ENCODE measurements around the gene LOX.

Gene LOX

DNA sequence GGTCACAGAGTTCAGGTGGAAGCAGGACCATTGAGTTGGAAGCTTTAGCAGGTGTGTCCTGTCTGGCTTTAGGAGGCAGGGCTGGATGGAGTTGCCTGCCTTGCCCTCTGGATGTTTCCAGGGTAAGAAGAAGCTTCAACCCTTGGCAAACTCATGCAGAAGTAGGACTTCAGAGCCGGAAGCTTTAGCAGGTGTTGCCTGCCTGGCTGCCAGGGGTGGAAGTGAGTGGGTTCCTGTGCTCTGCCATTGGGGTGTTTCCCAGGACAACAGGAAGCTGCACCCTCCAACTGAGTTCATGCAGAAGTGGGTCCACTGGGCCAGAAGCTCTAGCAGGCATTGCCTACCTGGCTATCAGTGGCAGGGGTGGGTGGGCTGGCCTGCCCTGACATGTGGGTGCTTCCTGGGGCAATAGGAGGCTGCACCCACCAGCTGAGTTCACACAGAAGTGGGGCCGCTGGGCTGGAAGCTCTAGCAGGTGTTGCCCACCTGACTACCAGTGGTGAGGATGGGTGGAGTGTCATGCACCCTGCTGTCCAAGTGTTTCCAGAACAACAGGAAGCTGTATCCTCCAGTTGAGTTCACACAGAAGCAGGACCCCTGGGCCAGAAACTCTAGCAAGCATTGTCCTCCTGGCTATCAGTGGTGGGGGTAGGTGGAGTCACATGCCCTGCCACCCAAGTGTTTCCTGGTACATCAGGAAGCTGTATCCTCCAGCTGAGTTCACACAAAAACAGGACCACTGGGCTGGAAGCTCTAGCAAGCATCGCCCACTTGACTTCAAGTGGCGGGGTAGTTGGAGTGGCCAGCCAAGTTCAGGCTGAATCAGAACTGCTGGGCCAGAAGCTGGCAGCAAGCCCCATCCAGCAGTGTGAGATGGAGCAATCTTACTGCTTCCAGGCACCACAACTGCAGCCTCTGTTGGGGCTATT, 24.6 kb downstream of the LOX start:
- DNase-seq (ENCODE audit: low read depth), result peak; percentile 55

DNA sequence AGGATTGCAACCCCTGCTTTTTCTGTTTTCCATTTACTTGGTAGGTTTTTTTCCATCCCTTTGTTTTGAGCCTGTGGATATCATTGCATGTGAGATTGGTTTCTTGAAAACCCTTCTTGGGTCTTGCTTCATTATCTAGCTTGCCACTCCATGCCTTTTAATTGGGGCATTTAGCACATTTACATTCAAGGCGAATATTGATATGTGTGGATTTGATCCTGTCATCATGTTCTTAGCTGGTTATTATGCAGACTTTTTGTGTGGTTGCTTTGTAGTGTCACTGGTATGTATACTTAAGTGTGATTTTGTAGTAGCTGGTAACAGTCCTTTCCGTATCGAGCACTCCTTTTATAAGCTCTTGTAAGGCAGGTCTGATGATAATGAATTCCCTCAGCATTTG, 26.5 kb downstream of the LOX start:
- DNase-seq (ENCODE audit: low read depth), result no peak

DNA sequence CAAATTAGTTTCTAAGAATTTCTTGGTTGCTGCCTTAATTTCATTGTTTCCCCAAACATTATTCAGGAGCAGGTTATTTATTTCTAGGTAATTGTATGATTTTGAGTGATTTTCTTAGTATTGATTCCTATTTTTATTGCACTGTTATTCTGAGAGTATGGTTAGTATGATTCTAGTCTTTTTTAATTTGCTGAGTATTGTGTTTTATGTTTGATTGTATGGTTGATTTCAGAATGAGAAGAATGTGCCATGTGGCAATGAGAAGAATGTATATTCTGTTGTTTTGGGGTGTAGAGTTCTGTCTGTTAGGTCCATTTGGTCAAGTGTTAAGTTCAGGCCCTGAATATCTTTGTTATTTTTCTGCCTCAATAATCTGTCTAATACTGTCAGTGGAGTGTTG, 27.1 kb downstream of the LOX start:
- DNase-seq (ENCODE audit: low read depth), result no peak

DNA sequence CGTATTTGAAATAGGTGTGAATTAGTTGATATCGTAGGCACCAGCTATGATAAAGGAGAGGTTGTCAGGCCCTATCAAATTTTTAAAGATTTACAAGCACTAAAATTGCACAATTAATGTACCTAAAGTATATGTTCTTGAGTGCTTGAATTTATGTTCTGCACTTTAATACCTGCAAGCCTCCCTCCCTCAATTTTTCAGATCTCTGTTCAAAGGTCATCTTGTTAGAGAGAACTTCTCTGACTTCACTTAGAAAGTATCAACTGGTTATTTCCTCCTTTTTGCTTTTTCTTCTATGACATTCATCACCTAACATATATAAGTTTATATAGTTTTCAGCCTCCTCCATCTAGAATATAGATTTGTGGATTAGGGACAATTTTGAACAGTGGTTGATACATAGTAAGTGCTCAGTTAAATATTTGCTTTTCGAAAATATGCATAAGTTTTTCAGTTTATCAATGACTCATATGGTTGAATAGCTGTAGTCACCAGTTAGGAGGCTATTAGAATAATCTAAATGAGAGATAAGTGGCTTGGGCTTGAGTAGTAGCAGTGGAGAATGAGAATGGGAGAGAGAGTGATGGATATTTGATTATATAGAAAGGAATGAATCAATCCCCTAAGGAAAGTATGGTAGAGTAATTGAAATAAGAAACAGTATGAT, 37.3 kb downstream of the LOX start:
- no peak for DNase-seq (ENCODE audit: low read depth)

DNA sequence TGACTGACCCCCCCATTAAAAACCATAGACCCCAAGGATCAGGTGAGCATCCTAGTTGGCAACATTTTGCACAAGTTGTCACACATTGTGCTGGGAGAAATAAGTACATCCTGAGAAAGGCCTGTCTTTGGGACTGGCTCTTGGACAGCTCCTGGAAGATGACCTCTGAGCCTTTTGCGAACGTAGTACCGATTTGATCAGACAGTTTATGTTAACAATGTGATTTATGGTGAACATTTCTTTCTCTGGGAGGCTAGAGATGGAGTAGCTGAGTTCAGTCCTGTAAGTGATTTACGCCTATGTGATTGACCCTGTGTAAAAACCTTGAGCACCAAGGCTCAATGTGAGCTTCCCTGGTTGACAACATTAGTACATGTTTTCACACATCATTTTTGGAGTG, 41.7 kb downstream of the LOX start:
- DNase-seq (ENCODE audit: low read depth), result peak; percentile 59

DNA sequence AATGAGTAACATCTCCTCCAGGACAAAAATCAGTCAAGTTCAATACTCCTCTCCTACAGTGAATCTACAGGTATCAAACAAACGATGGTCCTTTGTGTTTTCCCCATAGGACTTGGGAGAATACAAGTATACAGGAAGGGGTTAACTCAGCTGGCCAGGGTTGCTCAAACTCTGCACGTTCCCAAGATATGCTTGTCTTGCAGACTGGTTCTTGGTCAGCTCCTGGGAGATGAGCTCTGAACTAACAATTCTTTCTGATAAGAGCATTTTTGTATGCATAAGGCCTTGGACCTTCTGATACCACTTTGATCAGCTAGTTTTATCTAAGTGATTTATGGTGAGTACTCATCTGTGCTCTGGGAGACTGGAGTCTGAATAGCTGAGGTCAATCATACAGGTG, 42.1 kb downstream of the LOX start:
- peak; percentile 86 for DNase-seq (ENCODE audit: low read depth)

DNA sequence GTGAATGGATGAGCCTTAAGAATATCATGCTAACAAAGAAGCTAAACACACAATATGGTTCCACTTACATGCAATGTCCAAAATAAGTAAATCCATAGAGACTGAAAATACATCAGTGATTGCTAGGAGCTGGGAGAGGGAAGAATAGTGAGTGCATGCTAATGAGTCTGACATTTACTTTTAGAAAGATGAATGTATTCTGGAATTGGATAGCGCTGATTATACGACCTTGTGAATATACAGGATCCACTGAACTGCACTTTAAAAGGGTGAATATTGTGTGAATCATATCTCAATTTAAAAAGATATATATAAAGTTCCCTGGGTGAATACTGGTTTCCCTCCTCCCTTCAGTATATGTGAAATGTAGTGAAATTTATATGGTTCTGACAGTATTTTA, 46.2 kb downstream of the LOX start:
- DNase-seq (ENCODE audit: low read depth), result no peak

DNA sequence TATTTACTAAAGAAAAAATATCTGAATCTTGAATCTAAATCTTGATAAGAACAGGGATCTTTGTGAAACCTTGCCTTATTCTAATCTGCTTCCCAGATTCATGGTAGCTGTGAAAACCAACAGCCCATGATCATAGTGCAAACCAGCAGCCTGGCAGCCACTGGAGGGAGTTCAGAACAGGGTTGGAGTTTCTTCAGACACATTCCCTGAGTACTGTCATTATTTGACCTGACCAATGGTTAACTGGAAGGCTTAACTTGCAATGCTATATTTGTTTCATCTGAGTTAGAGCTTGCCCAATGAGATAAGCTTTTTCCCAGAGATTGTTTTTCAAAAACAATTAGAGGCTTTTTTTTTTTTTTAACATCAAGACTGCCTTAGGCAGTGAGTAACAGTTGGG, 47.8 kb downstream of the LOX start:
- peak; percentile 83 for DNase-seq (ENCODE audit: low read depth)

DNA sequence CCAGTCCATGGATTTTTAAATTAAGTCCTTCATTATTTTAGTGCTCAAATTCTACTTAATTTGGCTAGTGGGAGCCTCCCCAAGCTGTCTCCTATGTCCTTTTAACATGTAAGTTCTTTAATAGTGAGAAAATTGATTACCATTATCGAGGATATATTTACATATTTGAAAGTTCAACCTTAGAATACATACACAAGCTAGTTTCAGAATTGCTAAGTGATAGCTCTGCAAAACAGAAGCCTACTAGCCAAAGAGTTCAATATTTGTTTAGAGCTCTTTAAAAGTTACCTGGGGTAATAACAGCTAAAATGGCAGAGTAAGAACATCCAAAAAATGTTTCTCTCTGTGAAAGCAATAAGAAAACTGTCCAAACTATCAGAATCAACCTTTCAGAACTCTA, 48.2 kb downstream of the LOX start:
- no peak for DNase-seq (ENCODE audit: low read depth)

DNA sequence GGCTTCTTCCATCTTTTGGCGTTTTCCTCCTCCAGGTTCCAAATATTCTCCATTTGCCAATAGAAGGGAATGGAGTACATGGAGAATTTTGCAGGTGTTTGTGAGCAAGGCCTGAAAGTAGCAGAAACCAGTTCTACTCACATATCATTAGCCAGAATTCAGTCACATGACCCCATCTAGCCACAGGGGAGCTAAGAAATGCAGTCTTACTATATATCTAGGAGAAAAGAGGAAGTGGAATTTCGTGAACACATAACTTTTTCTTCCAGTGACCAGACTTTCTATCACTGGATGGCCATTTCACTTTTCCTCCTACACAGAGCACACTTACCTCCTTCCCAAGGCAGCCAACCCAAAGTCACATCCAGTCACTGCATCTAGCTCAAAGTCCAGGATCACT, 55.1 kb downstream of the LOX start:
- no peak for DNase-seq (ENCODE audit: low read depth)

DNA sequence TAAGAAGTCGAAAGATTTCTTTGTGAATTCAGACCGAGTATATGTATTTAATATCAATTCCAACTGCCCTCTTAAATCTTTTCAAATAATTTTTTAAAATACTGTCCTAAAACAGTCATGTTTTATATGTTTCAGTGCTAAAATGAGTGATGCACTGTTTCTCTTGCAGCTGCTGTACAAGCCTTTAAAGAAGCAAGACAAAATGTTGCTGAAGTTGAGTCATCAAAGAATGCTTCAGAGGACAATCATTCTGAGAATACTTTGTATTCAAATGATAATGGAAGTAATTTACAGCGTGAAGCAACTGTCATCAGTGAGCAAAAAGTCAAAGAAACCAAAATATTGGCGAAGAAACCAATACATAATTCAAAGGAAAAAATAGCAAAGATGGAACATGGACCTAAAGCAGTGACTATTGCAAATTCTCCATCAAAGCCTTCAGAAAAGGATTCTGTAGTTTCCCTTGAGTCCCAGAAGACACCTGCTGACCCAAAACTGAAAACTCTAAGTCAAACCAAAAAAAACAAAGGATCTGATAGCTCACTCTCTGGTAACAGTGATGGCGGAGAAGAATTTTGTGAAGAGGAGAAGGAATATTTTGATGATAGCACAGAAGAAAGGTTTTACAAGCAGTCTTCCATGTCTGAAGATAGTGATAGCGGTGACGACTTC, 58.0 kb downstream of the LOX start:
- DNase-seq (ENCODE audit: low read depth), result peak; percentile 19

DNA sequence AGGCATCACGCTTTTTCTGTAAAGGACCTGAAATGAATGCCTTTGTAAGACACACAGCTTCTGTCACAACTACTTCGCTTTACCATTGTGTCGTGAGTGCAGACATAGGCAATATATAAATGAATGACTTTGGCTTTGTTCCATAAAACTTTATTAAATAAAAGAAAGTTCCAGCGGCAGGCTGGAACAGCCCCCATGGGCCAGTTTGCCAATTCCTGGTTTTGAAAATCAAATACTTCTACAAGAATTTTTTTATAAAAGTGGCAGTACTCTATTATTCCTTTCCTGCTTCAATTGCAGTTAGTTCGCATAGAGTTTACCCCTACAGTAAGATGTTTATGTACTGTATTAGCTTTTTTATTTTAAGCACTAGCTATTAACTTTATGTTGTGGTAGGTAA, 62.6 kb downstream of the LOX start:
- DNase-seq (ENCODE audit: low read depth), result no peak

DNA sequence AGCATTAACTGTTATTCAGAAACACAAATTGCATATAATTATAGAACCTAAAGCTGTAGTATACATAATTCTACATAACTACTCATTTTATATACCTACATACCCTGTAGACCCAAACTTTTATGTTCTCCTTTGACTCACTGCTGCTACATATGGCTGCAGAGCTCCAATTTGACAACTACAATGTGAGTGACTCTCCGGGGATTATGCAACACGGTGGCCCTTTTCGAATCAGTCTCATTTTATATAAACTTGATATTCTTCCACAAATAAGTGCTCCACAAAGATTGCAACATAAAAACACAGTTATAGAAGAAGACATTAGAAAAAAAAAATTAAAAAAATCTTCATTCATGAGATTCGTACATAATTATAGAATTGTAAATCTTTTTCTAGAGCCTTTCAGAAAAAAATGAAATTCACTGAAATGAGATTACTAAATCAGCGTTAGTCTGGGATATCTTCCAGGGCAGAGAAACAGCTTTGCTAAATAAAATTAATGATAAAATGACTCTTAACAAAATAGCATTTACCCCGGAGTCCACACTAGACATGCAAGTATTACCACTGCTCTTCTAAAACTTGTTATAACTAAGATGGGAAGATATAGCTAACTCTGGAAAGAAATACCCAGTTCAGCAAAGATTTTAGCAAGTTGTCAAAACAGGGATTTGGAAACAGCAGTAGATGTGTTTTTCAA, 63.7 kb downstream of the LOX start:
- no peak for DNase-seq (ENCODE audit: low read depth)

Measured in amniotic epithelial cell (primary cell).